LHCN-M2 (cell line): ENCODE data around the gene GCSAML. TPM values are rescaled to one million over a fixed set of nuclear protein-coding genes. Genes with fewer than 3 reads are reported as not detected.
"Not testable (repeated sequence)": the region's sequence is repeated elsewhere in the genome, so short reads cannot be mapped to it uniquely, and the experiment has no call there.

Experiments used
- DNase-seq: peaks from one replicate; pipeline ENCODE4 v3.0.0-alpha.2; 2012; ENCODE audit warnings: low read depth
- polyA plus RNA-seq: library from polyadenylated mRNA; unstranded; fragments of >200 nt; gene quantifications from one replicate; pipeline ENCODE4 v1.2.1, GENCODE V29; 2012; ENCODE audit warnings: missing spikeins
- total RNA-seq: library from RNA; depleted of rRNA; stranded (reverse); fragments of >200 nt; gene quantifications from 2 replicates; pipeline ENCODE4 v1.2.3, GENCODE V29; 2014; rRNA removed

Gene GCSAML
- not detected in 2 replicates for total RNA-seq
- polyA plus RNA-seq: not detected

- no peak for DNase-seq
Measured at GRCh38 chr1:247548769-247549182, at the start of gene GCSAML. Gene GCSAML (plus strand): TSS chr1:247549134. CDS start chr1:247549192, 58 bp downstream.

- DNase-seq: no peak
Measured at GRCh38 chr1:247500865-247501264, 48.1 kb upstream of the GCSAML start.

GRCh38 chr1:247506831-247507230, 42.1 kb upstream of the GCSAML start:
- DNase-seq: no peak

GRCh38 chr1:247517795-247518612, 30.9 kb upstream of the GCSAML start:
- DNase-seq: no peak

- DNase-seq: no peak
Measured at GRCh38 chr1:247518613-247518891, 30.4 kb upstream of the GCSAML start.

- DNase-seq: not testable (repeated sequence)
Measured at GRCh38 chr1:247521886-247522285, 27.0 kb upstream of the GCSAML start.

GRCh38 chr1:247528812-247529474, 20.0 kb upstream of the GCSAML start:
- DNase-seq: no peak

GRCh38 chr1:247529771-247530355, 19.1 kb upstream of the GCSAML start:
- no peak for DNase-seq

GRCh38 chr1:247530785-247531184, 18.1 kb upstream of the GCSAML start:
- no peak for DNase-seq

- no peak for DNase-seq
Measured at GRCh38 chr1:247531937-247532336, 17.0 kb upstream of the GCSAML start.

- no peak for DNase-seq
Measured at GRCh38 chr1:247535402-247535801, 13.5 kb upstream of the GCSAML start.

- DNase-seq: no peak
Measured at GRCh38 chr1:247536340-247536739, 12.6 kb upstream of the GCSAML start, which contains the start of gene OR2C3. Gene OR2C3 (minus strand): TSS chr1:247536440. CDS start chr1:247532511, 3,929 bp downstream.

GRCh38 chr1:247538561-247538960, 10.4 kb upstream of the GCSAML start:
- no peak for DNase-seq

GRCh38 chr1:247539215-247539614, 9.7 kb upstream of the GCSAML start:
- no peak for DNase-seq

GRCh38 chr1:247540581-247540980, 8.4 kb upstream of the GCSAML start:
- DNase-seq: no peak

GRCh38 chr1:247542811-247543210, 6.1 kb upstream of the GCSAML start:
- DNase-seq: no peak

- no peak for DNase-seq
Measured at GRCh38 chr1:247548092-247548491, 842 bp upstream of the GCSAML start.

GRCh38 chr1:247551721-247552120, 2.8 kb downstream of the GCSAML start:
- no peak for DNase-seq

- DNase-seq: no peak
Measured at GRCh38 chr1:247552231-247552630, 3.3 kb downstream of the GCSAML start.

- DNase-seq: no peak
Measured at GRCh38 chr1:247557926-247558674, 9.2 kb downstream of the GCSAML start.

- DNase-seq: no peak
Measured at GRCh38 chr1:247561711-247562110, 12.8 kb downstream of the GCSAML start.

- DNase-seq: no peak
Measured at GRCh38 chr1:247562198-247562597, 13.3 kb downstream of the GCSAML start.
